K562 (cell line): ENCODE data around the gene MPC2. TPM values are rescaled to one million over a fixed set of nuclear protein-coding genes. Genes with fewer than 3 reads are reported as not detected.

ENCODE experiments used
- BRD9 ChIP-seq: fragments of 450-650 bp; IDR thresholded peaks from 2 replicates; pipeline ENCODE4 v1.6.1; 2018; ENCODE audit warnings: low read depth; ENCODE audit not compliant: partially characterized antibody
- CBX8 ChIP-seq: fragments of 200-600 bp; sonication (generic); IDR thresholded peaks from 2 replicates; pipeline ENCODE4 v1.6.1; 2012; ENCODE audit warnings: borderline replicate concordance, mixed run types, low read depth, mild to moderate bottlenecking, moderate library complexity, mixed read lengths, low read length, control low read depth, inconsistent platforms; ENCODE audit not compliant: poor library complexity, severe bottlenecking; ENCODE audit errors: extremely low read depth
- CGGBP1 ChIP-seq: fragments of 250-450 bp; sonication (Bioruptor Pico); IDR thresholded peaks from 2 replicates; pipeline ENCODE4 v1.9.0; 2021; ENCODE audit warnings: mild to moderate bottlenecking
- CSDE1 ChIP-seq, 2 experiments: fragments of 450-650 bp; IDR thresholded peaks; 2 replicates each; pipeline ENCODE4 v1.6.1; 2016; ENCODE audit warnings: mild to moderate bottlenecking in 1 of 2
- ETV5 ChIP-seq: sonication (generic); formaldehyde crosslinking; IDR thresholded peaks from 2 replicates; pipeline ENCODE4 v1.4.0; 2020; ENCODE audit warnings: low read depth, mild to moderate bottlenecking, missing genetic modification reagents
- EWSR1 ChIP-seq: fragments of 450-650 bp; IDR thresholded peaks from 2 replicates; pipeline ENCODE4 v1.6.1; 2018; ENCODE audit warnings: borderline replicate concordance, mild to moderate bottlenecking, low read depth, moderate library complexity; ENCODE audit not compliant: partially characterized antibody
- GTF2E2 ChIP-seq: fragments of 200-800 bp; sonication (Bioruptor generic); IDR thresholded peaks from 2 replicates; pipeline ENCODE4 v1.6.1; 2016; ENCODE audit warnings: missing genetic modification characterization, missing compliant biosample characterization
- HBP1 ChIP-seq: fragments of 450-650 bp; formaldehyde crosslinking; IDR thresholded peaks from 2 replicates; pipeline ENCODE4 v1.4.0; 2022; ENCODE audit warnings: missing genetic modification characterization
- HMG20B ChIP-seq: fragments of 250-450 bp; sonication (Bioruptor Pico); IDR thresholded peaks from 2 replicates; pipeline ENCODE4 v1.5.0; 2021; ENCODE audit warnings: mild to moderate bottlenecking
- MNT ChIP-seq, 2 experiments: fragments of 450-650 bp; conservative IDR thresholded peaks; 2 replicates each; pipeline ENCODE4 v1.6.1; 2017; ENCODE audit warnings: mild to moderate bottlenecking in 2 of 2, moderate library complexity in 2 of 2
- MXI1 ChIP-seq: IDR thresholded peaks from 2 replicates; pipeline ENCODE4 v1.6.1; 2011; ENCODE audit warnings: low read depth, mild to moderate bottlenecking, improper control_type of control experiment, low read length
- RAD51 ChIP-seq: fragments of 450-650 bp; IDR thresholded peaks from 2 replicates; pipeline ENCODE4 v1.7.1; 2016; ENCODE audit warnings: low read depth, mild to moderate bottlenecking, borderline replicate concordance
- SMAD4 ChIP-seq: fragments of 250-450 bp; sonication (Bioruptor Pico); conservative IDR thresholded peaks from 2 replicates; pipeline ENCODE4 v1.8.0; 2021; ENCODE audit warnings: inconsistent platforms, mild to moderate bottlenecking, moderate library complexity
- SMARCB1 ChIP-seq: IDR thresholded peaks from 2 replicates; pipeline ENCODE4 v1.6.1; 2011; ENCODE audit warnings: improper control_type of control experiment, low read depth; ENCODE audit not compliant: insufficient read length
- STAG1 ChIP-seq: sonication (generic); formaldehyde crosslinking; IDR thresholded peaks from 2 replicates; pipeline ENCODE4 v1.5.0; 2020; ENCODE audit warnings: missing genetic modification reagents, borderline replicate concordance
- TSHZ1 ChIP-seq: fragments of 250-450 bp; sonication (Bioruptor Pico); IDR thresholded peaks from 2 replicates; pipeline ENCODE4 v1.4.0; 2020; ENCODE audit warnings: mild to moderate bottlenecking, moderate library complexity
- ZNF124 ChIP-seq: sonication (generic); formaldehyde crosslinking; IDR thresholded peaks from 2 replicates; pipeline ENCODE4 v1.8.1; 2022; ENCODE audit warnings: missing genetic modification reagents
- ZNF699 ChIP-seq: fragments of 250-450 bp; sonication (Bioruptor Pico); IDR thresholded peaks from 2 replicates; pipeline ENCODE4 v1.8.0; 2021; ENCODE audit warnings: mild to moderate bottlenecking, moderate library complexity; ENCODE audit not compliant: insufficient replicate concordance
- ZNF707 ChIP-seq: fragments of 250-450 bp; sonication (Bioruptor Pico); conservative IDR thresholded peaks from 2 replicates; pipeline ENCODE4 v1.8.0; 2022; ENCODE audit warnings: inconsistent platforms, mild to moderate bottlenecking, moderate library complexity
- ZNF764 ChIP-seq: fragments of 250-450 bp; sonication (Bioruptor Pico); IDR thresholded peaks from 2 replicates; pipeline ENCODE4 v1.4.0; 2020; ENCODE audit warnings: low read depth, mild to moderate bottlenecking, moderate library complexity
- polyA plus RNA-seq, 8 experiments: library from polyadenylated mRNA; depleted of rRNA in 4 of 8; stranded (reverse) in 5 of 8; unstranded in 3 of 8; fragments of >200 nt; fragmentation: Nextera tagmentation in 2 of 8; fragmentation: Illumina TruSeq in 1 of 8; extraction: Ambion mirVana in 2 of 8; extraction: Trizol in 1 of 8; gene quantifications; 2 replicates each; pipeline versions ENCODE4 v1.2.1 to v1.2.3, GENCODE V29; 2011 to 2014; ENCODE audit warnings: inconsistent platforms in 1 of 8, missing spikeins in 1 of 8
- total RNA-seq, 7 experiments: library from RNA; depleted of rRNA in 6 of 7; stranded (reverse); fragments of >200 nt in 6 of 7; fragmentation: Illumina TruSeq in 2 of 7; extraction: Trizol in 2 of 7; gene quantifications; 2 replicates each; pipeline versions ENCODE4 v1.2.1 to v1.2.3, GENCODE V29; 2011 to 2021; ENCODE audit warnings: low replicate concordance in 1 of 7

Gene MPC2
- total and polyA plus RNA-seq, 9 of the 15 experiments (the other 6 are each of a cell fraction or from before 2014, with no cell fraction given), result 70.7 to 179 (median 144) TPM

- TF ChIP-seq ZNF124 (no peak), HBP1 (CRISPR knock-in tag) (peak; percentile 54; the same call in 1 of the 2 replicates), EWSR1 (no peak), STAG1 (CRISPR knock-in tag) (no peak), SMAD4 (CRISPR knock-in tag) (no peak; the same call in 1 of the 2 replicates), SMARCB1 (no peak), ZNF699 (CRISPR knock-in tag) (no peak), HMG20B (CRISPR knock-in tag) (0 out of 2 replicates have a peak, but pooled peaks have one; percentile 46), ZNF707 (no peak), MNT (conservative IDR thresholded peaks at IDR 0.05) (peak in 1 of 2 experiments; percentile 15; a peak in 1 of 4 replicates), ETV5 (CRISPR knock-in tag) (no peak), BRD9 (no peak), TSHZ1 (CRISPR knock-in tag) (no peak), CBX8 (no peak), GTF2E2 (tag) (no peak), ZNF764 (CRISPR knock-in tag) (no peak), CGGBP1 (0 out of 2 replicates have a peak, but pooled peaks have one; percentile 62), CSDE1 (IDR thresholded peaks at IDR 0.05) (peak in 1 of 2 experiments; percentile 49; a peak in 1 of 4 replicates), RAD51 (no peak), MXI1 (no peak)
Measured at GRCh38 chr1:167935216-167936067, 1.4 kb downstream of the MPC2 start (continued).
